Activated T-helper 1 cell treated with Interleukin-2 at 50 U/mL for 16 hours (primary cell): ENCODE results near the gene SRXN1.
"Not testable (repeated sequence)": the region's sequence is repeated elsewhere in the genome, so short reads cannot be mapped to it uniquely, and the experiment has no call there.

ENCODE experiments used
- DNase-seq: peaks from one replicate; pipeline ENCODE4 v3.0.0-alpha.2; 2020; ENCODE audit warnings: low read depth

Gene SRXN1

GRCh38 chr20:653110-653589 is at the start of gene SRXN1:
SRXN1 (minus strand) TSS chr20:653200; CDS start chr20:653185, 15 bp downstream.
- DNase-seq = peak; percentile 73

DNA sequence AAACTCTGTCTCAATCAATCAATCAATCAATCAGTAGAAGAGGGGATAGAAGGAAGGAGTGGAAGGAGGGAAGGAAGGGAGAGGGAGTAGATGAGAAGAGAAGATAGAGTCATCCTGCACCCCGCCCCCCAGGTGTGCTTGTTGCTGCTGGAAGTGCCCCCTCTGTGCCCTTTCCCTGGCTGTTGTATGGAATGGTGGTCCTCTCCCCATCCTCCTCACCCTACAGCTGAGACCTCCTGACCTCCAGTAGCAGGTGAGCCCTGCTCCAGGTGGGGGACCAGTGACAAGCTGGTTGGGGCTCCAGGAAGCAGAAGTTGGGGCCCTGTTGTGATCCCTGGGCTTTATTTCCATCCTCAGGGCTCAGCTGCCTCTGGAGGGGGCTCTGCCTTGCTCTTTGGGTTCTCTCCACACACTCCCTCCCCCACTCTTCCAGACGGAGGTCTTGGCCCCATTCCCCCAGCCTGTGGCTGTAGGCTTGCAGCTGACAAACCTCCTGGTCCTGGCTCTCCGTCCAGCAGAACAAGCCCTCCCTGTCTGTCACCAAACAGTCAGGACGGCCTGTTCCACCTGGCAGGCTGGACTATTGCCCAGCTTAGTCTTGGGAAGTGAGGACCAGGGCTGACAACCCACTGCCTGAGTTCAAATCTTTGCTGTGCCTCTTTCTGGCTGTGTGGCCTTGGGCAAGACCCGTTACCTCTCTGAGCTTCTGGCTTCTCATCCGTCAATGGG is 48.6 kb upstream of the SRXN1 start:
- no peak for DNase-seq

- DNase-seq = no peak
Observed at GRCh38 chr20:699811-700338, 46.9 kb upstream of the SRXN1 start.

GRCh38 chr20:699342-699741 is 46.3 kb upstream of the SRXN1 start:
- no peak for DNase-seq

DNA sequence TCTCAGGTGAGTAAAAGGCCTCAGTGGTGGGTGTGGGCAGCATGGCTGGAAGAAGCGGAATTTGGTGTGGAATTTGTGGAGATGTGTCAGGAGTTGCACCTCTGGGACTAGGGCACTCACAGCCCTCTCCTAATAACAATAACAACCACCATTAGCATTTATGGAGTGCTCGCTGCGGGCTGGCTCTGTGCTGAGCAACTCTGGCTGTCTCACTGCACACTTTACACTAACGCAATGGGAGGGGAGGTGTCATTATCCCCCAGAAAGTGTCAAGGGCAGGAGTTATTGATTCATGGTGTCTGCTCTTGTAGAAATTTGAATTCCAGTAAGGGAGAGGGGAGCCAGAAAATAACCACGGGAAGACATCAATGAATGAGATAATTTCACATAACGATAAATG is 45.3 kb upstream of the SRXN1 start:
- DNase-seq = no peak

GRCh38 chr20:697826-698225 is 44.8 kb upstream of the SRXN1 start:
- no peak for DNase-seq

DNA sequence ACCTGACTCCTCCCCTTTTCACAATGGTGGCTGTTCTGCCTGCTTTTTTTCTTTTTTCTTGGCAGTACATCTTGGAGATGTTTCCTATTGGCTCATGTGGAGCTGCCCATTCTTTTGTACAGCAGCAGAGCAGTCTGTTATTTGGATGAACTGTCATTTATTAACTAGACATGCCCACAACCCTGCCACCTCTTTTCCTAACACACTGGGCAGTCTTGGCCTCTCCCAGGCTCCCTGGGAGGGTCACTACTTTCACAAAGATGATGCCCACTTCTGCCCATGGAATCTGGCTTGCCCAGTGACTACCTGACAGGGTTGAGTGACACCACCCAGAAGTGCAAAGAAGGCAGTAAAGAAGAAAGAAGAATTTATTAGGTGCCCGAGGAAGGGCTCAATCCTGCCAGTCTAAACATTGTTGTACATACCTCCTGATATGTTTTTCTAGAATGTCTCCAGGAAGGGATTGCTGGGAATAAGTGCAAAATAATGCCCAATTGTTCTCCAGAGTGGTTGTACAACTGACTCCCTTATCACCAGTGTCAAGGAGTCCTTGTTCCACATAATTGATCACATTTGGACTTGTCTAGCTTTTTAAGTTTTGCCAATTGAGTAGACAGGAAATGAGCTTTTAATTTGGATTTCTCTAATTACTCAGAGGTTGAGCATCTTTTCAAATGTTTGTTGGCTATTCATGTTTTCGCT is 42.3 kb upstream of the SRXN1 start:
- DNase-seq = no peak

- DNase-seq = no peak
Observed at GRCh38 chr20:694496-694895, 41.5 kb upstream of the SRXN1 start.

GRCh38 chr20:693786-694185 is 40.8 kb upstream of the SRXN1 start:
- DNase-seq = not testable (repeated sequence)

GRCh38 chr20:692044-692443 is 39.0 kb upstream of the SRXN1 start:
- no peak for DNase-seq

DNA sequence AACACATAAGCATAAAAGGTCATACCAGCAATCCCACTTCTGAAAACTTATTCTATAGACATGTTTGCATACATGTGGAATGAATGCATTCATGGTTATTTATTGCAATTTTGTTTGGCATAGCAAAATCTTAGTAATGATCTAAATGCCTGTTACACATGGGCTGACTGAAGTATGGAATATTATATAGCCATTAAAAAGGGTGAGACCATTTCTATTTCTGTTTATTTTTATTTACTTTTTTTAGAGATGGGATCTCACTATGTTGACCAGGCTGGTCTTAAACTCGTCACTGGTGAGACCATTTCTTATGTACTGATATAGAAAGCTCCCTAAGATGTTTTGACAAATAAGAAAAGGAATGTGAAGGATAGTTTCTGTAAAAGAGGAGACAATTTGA is 36.9 kb upstream of the SRXN1 start:
- no peak for DNase-seq

- DNase-seq = no peak
Observed at GRCh38 chr20:689348-689747, 36.3 kb upstream of the SRXN1 start.

- no peak for DNase-seq
Observed at GRCh38 chr20:688809-689212, 35.8 kb upstream of the SRXN1 start.

- DNase-seq = no peak
Observed at GRCh38 chr20:687468-688203, 34.6 kb upstream of the SRXN1 start.

DNA sequence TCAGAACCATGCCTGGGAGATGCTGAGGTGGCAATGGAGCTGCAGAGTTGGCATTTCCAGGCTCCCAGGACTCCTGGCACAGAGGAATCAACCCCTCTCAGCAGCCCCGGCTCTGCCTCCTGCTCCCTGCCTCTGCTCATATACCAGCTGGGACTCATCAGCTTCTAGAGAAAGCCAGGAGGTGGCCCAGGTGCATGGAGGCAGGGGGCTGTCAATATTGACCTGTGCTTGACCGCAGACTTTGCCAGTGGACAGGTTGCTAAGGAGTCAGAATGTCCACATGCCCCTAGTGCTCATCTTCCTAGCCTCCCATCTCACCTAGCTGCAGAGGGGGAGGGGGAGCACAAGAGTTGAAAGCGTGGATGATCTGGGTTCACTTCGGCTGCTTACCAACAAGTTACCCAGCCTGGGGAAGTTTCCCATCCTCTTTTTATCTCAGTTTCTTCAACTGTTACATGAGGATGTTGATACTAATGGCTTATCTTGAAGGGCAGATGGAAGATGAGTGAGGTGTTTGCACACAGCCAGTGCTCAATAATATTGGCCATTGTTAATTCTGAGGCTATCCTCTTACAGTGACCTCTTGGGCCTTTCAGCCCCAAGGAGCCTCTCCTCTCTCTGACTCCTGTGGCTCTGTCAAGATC is 31.8 kb upstream of the SRXN1 start:
- DNase-seq = no peak

DNA sequence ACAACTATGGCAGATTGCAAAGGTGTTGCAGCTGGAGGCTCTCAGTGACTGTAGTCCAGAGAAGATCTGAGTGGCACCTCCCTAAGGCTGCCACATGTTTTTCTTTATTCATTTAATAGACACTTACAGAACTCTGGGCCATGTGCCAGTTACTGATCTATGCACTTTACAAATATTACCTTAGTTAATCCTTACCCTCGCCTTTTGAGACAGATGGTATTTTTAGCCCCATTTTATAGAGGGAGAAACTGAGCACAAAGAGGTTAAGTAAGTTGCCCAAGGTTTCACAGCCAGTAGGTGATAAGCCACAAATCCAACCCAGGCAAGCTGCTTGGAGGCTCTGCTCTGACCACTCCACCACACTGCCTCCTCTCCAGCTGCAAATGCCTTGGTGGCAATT is 29.1 kb upstream of the SRXN1 start:
- DNase-seq = no peak

DNA sequence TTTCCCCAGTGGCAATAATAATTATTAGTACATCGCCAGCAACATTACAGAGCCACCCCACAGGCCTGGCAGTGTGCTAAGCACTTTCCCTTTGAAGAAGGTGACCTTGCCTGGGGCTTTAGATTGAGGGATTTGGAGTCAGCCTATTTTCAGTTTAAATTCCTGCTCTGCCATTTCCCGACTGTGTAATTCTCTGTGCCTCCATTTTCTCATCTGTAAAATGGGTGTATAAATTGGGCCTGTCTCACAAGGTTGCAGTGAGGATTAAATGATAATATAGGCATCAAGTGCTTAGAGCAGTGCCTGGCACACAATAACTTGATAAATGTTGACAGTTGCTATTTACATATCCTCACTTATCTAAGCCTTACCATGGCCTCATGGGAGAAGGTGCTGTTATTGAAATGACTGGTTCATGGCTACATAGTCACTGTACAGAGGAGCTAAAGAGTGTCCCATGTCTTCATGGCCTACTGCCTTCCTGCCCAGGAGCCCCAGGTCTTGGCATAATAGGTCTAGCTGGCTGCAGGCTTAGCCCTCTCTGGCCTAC is 27.7 kb upstream of the SRXN1 start:
- DNase-seq = no peak

DNA sequence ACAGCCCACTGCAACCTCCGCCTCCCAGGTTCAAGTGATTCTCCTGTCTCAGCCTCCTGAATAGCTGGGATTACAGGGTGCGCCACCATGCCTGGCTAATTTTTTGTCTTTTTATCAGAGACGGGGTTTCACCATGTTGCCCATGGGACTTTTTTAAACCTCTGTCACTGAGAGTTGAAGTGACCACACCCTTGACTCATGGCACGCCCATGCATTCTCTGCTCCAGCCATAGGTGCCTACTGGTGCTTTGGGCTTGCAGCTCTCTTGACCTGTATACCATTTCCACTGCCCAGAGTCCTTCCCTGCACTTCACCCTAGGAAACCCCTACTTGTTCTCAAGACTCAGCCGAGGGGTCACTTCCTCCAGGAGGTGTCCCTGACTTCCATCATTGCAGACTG is 25.0 kb upstream of the SRXN1 start:
- DNase-seq = no peak

DNA sequence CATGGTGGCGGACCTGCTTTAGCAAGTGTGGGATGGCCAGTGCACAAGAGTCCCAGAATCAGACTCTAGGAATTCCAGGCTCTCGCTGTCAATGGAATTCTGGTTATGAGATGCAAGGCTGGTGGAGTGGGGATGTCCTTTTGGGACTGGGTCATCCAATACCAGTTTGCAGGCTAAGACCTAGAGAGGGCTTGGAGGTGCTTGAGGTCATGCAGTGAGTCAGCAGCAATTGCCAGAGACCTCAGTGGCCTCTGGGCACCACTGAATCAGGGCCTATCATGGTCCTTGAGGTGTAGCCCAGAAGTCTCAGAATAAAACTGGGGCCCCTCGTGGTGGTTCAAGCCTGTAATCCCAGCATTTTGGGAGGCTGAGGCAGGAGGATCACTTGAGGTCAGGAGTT is 24.0 kb upstream of the SRXN1 start:
- no peak for DNase-seq

DNA sequence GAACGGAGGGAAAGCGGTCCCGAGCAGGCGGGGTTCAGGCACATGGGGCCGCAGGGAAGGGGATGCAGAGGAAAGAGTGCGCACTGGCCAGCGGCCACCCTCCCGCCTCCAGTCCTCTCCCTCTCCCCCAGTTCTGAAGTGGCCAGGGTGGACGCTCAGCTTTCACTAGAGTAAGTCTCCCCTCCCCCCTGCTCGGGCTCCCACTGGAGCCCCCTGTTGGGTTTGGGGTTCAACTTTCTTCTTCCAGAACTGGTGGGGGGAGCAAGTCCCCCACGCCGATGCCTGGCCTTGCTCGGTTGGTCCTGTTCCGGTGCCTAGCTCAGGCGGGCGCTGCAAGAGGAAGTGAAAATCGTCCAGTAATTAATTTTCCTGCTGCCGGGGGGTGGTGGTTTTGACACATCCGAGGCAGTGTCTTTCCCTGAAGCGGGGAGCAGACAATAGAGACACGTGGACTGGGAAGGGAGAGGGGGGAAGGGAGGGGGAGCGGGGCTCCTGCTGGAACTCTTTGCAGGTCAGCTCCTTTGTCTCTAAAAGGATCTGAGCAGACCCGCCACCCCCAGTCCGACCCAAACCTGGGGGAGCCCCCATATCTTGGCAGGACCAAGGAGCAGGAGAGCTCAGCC is 23.4 kb upstream of the SRXN1 start:
- DNase-seq = no peak
